GM15510 (cell line): ENCODE data around the gene PLCB1.

Experiments
- POLR2A ChIP-seq: IDR thresholded peaks from 3 replicates; pipeline ENCODE4 v1.6.1; 2011; ENCODE audit warnings: borderline replicate concordance; ENCODE audit not compliant: insufficient read length; ENCODE audit errors: extremely low read depth

The PLCB1 gene

DNA sequence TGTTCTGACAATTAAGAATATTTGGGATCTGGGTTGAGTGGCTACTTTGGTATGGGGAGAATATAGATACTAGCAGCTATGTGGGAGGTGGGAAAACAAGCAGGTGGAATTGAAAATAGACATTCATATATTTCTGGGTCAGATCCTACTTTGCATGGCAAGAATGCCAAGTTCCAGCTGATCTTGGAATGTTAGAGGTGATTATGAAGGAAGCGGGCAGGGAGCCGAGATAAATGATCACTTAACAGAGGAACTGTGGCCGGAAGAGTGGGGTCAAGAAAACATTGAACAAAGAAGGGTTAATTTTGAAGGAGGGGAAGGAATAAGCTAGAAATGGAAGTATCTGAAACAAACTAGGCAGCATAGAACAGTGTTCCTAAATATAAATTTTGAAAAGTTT, 15.4 kb downstream of the PLCB1 start:
- TF ChIP-seq POLR2A = no peak

DNA sequence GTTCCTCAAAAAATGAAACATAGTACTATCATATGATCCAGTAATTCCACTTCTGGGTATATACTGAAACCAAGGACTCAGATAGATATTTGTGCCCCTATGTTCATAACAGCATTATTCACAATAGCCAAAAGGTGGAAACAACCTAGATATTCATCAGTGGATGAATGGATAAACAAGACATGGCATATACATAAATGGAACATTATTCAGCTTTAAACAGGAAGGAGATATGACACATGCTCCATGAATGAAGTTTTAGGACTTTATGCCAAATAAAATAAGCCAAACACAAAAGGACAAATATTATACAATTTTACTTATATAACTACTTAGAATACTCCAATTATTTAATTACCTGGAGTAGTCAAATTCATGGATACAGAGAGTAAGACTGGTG, 16.4 kb downstream of the PLCB1 start:
- TF ChIP-seq POLR2A = no peak

DNA sequence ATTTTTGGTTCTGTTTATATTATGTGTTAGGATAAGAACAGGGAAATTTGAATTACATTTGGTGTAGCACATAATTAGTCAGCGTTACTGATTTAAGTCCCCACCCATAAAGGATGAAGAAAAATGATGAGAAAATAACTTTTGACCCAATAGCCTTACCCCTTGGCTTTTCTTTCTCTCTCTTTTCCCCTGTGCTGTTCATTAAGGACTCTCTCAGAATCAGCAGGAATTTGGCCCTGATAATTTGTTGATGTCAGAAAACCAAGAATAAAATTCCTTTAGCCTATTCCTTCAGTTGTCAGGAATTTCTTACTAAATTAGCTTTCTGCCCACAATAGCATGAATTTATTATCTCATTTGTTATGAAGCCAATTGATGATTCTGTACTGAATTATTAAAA, 18.5 kb downstream of the PLCB1 start:
- TF ChIP-seq POLR2A = no peak

DNA sequence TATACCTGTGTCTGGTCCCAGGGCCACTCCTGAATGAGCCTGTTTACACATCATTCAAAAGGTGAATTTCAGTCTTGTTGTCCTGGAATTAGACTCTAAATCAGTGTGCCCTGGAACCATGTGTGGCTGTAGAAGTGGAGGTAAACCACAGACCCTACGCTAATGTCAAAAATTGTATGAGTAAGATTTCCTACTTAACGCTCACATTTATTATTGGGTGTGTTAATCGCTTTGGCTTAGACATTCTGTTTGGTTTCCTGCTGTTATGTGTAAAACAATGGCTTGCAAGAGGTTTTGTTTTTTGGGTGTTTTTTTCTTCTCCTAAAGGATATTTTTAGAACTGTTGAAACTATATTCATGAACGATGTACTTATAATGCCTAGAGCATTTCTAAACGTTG, 19.3 kb downstream of the PLCB1 start:
- TF ChIP-seq POLR2A = no peak

DNA sequence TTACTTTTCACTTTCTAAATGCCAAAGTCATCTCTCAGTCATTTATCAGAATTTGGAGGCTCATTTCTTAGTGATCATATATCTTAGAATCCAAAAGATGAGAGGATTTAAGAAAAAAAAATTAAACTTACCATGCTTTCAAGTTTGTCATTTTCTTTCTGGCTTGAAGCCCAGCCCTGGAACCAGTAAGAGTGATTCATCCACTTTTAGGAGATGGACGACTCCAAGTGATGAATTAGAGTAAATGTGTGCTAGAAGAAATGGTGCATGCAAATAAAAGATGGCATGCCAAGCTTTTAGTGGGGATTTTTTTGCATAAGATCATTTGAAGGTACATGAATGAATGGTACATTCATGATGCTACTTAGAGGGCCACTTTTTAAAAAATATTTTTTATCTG, 20.1 kb downstream of the PLCB1 start:
- no peak for TF ChIP-seq POLR2A

DNA sequence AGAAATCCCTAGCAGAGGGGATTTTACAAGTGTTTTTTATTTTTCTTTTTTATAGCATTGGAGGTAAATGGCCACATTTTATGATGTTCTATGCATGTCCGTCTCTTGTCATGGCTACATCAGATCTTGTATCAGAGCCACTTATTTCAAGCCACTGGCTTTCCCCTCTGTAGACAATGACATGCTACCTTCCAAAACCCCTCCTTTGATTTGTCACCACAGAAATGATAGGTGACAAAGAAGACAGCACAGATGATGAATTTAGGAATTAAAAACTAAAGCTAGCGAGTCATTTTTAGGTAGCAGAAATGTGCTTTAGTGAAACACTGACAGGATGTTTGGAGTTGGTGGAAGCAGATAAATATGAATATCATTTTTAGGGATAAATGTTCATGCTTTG, 20.8 kb downstream of the PLCB1 start:
- no peak for TF ChIP-seq POLR2A

DNA sequence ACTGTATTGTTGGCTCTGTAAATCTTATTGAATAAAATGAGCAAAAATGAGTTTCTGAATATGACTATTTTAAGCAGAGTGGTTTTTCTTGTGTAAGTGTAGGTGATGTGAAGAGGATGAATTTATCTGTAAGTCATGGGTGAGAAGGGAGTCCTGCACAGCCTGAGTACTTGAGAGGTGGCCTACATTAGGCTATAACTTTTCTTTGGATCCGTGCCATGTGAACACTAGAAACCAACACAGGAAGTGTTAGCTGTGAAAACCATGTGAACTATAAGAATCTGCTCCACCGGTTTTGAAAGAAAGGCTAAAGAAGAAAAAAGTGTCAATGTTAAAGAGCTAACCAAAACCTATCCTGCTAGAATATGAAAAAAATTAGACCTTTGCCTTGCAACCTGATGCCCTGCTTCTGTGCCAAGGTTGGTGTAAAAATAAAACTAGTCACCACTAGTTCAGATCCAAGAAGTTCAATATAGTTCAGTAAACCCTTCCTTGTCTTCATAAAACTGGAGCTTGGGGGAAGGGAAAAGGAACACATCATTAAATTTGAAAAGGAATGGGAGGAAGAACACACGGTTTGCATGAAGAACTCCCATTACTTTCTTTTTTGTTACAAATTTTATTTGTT, 21.3 kb downstream of the PLCB1 start:
- no peak for TF ChIP-seq POLR2A

DNA sequence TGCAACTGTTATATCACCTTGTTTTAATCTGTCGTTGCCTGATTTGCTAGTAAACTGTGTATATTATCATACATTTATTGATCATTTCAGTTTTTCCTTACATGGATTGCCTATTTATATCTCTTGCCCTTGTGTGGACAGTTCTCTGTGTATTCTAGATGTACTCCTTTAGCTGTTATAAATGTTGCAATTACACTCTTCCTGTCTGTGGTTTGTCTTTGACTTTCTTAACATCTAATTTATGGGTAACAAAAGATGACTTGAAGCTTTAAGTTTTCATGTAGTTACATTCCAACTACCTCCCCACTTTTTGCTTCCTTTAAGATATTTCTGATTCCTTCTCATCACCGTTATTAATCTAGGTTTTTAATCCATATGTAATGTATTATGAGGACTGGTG, 22.6 kb downstream of the PLCB1 start:
- no peak for TF ChIP-seq POLR2A

DNA sequence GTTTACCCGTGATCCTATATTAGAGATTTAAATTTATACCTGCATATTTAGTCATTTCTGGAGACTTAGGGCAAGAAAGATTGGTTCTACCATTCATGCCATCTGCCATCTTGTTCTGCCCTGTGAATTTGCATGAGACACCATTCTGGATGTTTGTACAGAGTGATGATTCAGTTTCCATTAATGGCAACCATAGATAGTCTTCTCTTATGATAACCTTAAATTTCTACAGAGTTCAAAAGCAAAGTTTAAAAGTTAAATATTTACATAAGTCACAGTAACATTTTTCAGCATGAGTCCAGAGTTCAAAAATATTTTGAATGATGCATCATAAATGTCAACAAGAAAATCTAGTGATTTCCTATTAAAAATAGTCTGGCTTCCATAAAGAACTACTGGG, 23.2 kb downstream of the PLCB1 start:
- no peak for TF ChIP-seq POLR2A

DNA sequence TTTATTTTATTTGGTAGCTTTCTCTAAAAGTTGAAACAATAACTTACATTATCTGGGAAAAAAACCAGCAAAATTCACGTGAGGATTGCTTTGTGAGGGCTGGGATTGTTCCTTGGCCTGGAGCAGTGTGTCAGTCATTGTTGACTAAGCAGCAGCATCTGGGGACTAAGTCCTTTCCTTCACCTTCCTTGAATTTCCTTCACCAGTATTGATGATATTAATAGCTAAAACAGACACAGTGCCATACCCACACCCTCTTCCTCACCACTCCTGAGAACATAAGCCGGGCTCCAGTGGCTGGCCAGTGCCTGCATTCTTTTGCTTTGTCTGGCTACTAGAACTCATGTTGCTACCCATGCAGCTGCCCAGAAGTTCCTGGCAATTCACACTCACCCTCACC, 23.7 kb downstream of the PLCB1 start:
- no peak for TF ChIP-seq POLR2A

DNA sequence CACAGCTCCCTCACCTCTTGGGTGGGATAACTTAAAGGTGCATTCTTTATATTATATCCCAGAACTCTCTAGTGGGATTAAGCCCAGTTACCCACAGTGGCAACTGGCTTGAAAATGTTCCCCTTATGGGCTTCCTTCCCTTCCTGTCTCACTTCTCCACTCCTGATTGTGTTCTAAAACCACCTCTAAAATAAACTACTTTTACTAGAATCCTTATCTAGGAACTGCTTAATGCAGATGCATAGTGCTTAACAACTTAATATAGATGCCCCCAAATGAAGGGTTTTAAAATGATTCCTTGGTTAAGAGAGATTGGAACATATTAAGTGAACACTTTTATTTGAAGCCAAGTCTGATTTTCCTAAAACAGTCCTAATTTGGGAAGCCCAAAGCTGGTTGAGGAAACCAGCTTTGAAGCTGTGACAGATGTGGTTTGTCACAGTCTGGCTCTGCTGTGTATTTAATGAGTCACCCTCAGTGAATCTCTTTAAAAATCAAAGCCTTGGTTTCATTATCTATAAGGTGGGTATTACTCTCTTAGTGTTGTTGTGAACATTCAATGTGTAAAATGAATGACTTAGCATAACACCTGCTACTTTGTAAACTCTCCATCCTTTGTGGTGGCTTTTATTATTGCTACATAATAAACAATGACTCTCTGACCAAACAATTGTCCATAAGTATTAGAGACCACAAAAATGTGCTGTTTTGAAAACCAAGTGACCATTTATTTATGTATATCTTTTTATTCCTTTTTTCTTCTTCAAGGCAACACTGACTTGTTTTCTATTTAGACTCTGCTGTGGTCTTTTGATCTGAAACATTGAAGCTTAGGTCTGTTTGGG, 24.4 kb downstream of the PLCB1 start:
- no peak for TF ChIP-seq POLR2A

DNA sequence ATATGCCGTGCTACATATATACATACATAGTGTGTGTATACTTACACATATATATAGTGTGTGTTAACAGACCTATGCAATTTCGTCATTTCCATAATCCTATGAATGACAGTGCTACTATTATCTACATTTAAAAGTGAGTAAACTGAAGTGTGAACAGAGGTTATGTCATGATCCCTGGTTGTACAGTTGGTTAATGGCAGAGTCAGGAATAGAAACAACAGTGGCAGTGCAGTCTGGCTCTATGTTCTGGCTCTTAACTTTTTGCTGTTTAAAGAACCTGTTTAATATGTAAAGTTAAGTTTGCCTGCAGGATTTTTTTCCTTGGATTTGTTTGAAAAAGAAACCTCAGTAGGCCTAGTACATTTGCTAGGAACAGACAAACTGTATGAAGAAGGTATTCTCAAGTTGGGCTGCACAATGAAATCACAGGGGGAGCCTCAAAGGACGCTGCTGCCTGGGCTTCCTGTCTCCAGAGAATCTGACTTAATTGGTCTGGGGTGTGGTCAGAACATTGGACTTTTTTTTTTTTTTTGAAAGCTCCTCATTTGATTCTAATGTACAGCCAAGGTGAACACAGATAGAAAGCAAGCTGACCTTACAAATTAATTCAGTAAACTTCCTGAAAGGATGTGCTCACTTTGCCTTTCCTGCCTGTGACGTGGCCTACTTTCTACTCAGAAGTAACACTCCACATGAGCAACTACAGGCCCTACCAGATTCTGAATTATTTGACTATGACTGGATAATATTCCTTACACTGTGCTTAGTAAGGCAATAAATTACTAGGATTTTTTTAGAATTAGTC, 29.4 kb downstream of the PLCB1 start:
- no peak for TF ChIP-seq POLR2A

DNA sequence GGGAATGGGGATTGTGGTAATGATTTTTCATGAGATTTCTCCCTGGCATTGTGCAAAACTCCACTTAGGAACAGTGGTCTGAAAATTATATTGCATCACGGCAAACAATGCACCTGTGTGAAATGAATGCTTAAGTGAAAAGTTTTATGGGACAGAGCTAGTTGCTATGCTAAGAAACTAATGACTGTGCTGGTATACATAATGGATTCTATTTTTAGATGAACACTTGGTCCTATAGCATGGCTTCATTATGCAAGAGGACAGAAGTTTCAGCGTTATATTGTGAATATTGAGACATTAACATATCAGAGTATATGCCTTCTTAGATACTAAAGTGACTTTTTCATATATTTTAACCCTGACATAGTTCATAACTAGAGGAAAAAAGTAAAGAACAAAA, 30.5 kb downstream of the PLCB1 start:
- TF ChIP-seq POLR2A = no peak

DNA sequence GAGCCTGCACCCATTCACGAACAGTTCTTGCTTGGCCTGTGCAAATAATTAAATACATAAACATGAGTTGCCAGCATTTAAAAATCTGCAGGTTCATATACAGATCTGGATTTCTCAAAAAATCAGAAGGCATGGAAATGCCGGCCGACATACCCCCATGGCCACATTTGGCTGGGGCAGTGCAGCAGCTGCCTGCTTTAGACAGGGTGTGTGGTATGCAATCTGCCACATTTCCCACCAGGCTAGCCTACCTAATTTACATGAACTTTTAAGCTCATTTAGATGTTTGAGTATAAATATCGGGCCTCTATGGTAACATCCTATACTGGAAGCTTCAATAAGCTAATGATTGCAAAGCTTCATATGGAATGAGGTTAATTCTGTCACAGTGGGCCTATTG, 31.5 kb downstream of the PLCB1 start:
- TF ChIP-seq POLR2A = no peak

DNA sequence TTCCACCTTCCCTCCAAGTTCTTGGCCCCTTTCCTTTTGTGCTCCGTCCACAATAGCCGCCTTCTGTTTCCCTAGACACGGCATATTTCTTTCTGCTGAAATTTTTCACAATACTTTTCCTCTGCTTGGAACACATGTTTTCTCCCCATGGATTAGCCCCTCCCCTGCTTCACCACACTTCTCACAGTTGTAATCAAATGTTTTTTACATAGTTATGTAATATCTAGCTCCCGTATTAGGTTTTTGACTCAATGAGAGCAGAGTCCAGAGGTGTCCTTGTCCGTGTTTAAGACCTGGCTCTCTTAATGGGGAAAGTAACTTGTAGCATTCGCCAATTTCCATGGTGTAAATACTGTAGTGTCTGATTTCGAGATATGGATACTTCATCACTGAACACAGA, 34.7 kb downstream of the PLCB1 start:
- no peak for TF ChIP-seq POLR2A
